VCaP (cell line): Measurements from ENCODE around the gene FARS2.

Source experiments
- H3K27ac ChIP-seq: fragments of 450-650 bp; 2 replicates; pipeline ENCODE4 v1.5.1; 2017
- TF ChIP-seq, protein P1 (sequence below): fragments of 450-650 bp; conservative IDR thresholded peaks from 2 replicates; pipeline ENCODE4 v1.5.1; 2017; ENCODE audit warnings: mild to moderate bottlenecking, moderate library complexity

FARS2 gene

DNA sequence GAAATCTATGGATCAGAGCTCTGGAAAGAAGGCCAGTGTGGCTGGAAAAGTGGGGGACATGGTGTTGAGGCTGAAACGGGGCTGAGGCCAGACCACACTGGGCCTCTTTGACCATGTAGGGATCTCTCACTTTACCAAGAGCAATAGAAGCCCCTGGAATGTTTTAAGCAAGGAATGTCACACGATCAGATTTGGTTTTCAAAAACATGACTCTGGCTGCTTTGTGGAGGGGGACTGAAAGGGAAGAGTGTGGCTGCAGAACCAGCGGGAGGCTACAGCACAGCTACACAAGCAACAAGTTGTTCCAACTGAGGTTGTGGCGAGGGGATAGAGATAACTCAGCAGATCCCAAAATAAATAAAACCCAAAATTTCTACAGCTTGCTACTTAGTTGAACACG, 399.5 kb downstream of the FARS2 start:
- H3K27ac ChIP-seq: no peak overlapping the region
- TF ChIP-seq, protein P1, sequence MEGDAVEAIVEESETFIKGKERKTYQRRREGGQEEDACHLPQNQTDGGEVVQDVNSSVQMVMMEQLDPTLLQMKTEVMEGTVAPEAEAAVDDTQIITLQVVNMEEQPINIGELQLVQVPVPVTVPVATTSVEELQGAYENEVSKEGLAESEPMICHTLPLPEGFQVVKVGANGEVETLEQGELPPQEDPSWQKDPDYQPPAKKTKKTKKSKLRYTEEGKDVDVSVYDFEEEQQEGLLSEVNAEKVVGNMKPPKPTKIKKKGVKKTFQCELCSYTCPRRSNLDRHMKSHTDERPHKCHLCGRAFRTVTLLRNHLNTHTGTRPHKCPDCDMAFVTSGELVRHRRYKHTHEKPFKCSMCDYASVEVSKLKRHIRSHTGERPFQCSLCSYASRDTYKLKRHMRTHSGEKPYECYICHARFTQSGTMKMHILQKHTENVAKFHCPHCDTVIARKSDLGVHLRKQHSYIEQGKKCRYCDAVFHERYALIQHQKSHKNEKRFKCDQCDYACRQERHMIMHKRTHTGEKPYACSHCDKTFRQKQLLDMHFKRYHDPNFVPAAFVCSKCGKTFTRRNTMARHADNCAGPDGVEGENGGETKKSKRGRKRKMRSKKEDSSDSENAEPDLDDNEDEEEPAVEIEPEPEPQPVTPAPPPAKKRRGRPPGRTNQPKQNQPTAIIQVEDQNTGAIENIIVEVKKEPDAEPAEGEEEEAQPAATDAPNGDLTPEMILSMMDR: no peak

GRCh38 chr6:5662797-5663196, 401.5 kb downstream of the FARS2 start:
- TF ChIP-seq, protein P1: no peak
- no peak overlapping the region for H3K27ac ChIP-seq

- no peak overlapping the region for H3K27ac ChIP-seq
- TF ChIP-seq, protein P1: no peak
These were observed 401.9 kb downstream of the FARS2 start for GRCh38 chr6:5663259-5663658.

DNA sequence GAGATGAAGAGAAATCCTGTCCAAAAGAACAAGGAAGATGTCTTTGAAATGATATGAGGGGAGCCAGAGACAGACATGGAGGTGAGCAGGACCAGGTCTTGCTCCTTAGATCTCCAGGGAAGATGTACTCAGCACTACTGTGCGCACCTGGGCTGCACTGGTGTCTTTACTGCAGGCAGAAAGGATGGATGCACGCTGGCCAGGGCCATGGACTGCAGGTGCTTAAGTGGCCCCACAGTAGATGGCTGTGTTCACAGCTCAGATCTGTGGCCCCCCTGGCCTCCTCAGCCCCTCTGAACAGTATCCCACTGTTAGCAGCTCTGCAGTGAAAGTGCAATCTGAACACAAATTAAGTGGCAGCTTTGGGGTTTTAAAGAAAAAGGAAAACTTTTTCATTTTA, 402.4 kb downstream of the FARS2 start:
- TF ChIP-seq, protein P1: no peak
- H3K27ac ChIP-seq: no peak overlapping the region

GRCh38 chr6:5664149-5664548, 402.8 kb downstream of the FARS2 start:
- H3K27ac ChIP-seq: no peak overlapping the region
- TF ChIP-seq, protein P1: no peak

- TF ChIP-seq, protein P1: no peak
- H3K27ac ChIP-seq: no peak overlapping the region
These were observed 403.9 kb downstream of the FARS2 start for GRCh38 chr6:5665173-5665572.

DNA sequence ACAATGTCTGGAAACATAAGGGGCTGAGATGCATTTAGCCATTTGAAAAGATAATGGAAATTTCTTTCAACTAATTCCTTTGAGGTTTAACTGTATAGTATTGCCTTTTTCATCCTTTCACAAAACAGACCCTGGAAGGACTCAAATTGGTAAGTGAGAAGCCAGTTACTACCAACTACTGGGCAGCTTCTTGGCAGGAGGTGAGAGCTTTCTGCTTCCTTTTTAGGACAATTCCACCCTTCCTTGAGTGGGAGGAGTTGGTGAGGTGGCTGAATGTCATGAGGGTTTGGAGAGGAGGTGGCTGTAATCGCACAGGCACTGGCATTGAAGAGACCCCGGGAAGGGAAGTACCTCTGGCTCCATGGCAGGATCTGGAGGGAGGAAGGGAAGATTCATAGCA, 404.4 kb downstream of the FARS2 start:
- no peak overlapping the region for H3K27ac ChIP-seq
- TF ChIP-seq, protein P1: no peak

DNA sequence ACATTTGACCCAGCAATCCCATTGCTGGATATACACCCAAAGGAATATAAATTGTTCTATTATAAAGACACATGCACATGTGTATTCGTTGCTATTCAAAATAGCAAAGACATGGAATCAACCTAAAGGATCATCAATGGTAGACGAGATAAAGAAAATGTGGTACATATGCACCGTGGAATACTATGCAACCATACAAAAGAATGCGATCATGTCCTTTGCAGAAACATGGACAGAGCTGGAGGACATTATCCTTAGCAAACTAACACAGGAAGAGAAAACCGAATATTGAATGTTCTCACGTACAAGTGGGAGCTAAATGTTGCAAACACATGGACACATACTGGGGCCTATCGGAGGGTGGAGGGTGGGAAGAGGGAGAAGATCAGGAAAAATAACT, 405.4 kb downstream of the FARS2 start:
- no peak overlapping the region for H3K27ac ChIP-seq
- TF ChIP-seq, protein P1: no peak
